Effector memory CD8-positive, alpha-beta T cell (primary cell): ENCODE measurements around the gene ZBTB20.
A peak's percentile ranks its signal among the peaks of the same experiment; 100 is the strongest.
"Not testable (repeated sequence)": the region's sequence is repeated elsewhere in the genome, so short reads cannot be mapped to it uniquely, and the experiment has no call there.

ENCODE experiments used
- ATAC-seq: fragments of 150-1000 bp; cut with Tn5 transposase; replicated peaks from 2 replicates; pipeline ENCODE4 v1.10.0; 2021; ENCODE audit warnings: mild to moderate bottlenecking, moderate library complexity
- DNase-seq, 3 experiments: peaks; one replicate each; pipeline ENCODE4 v3.0.0; 2021
- H3K27ac Mint-ChIP-seq, 2 donors: one replicate each; pipeline ENCODE4 v1.8.0; 2022; ENCODE audit warnings: mild to moderate bottlenecking in 2 of 2, mixed read lengths in 2 of 2, moderate library complexity in 2 of 2
- H3K27me3 Mint-ChIP-seq, 2 donors: one replicate each; pipeline ENCODE4 v1.8.0; 2022; ENCODE audit warnings: mixed read lengths in 2 of 2
- H3K36me3 Mint-ChIP-seq: one replicate; pipeline ENCODE4 v1.8.0; 2022; ENCODE audit warnings: mild to moderate bottlenecking, moderate library complexity, mixed read lengths; ENCODE audit not compliant: insufficient read depth
- H3K4me1 Mint-ChIP-seq, 2 donors: one replicate each; pipeline ENCODE4 v1.8.0; 2022; ENCODE audit warnings: low read depth in 2 of 2, mixed read lengths in 2 of 2
- H3K4me3 Mint-ChIP-seq, 2 donors: one replicate each; pipeline ENCODE4 v1.8.0; 2022; ENCODE audit warnings: mild to moderate bottlenecking in 2 of 2, mixed read lengths in 2 of 2, moderate library complexity in 2 of 2
- H3K9me3 Mint-ChIP-seq, 2 donors: one replicate each; pipeline ENCODE4 v1.8.0; 2022; ENCODE audit warnings: mixed read lengths in 2 of 2

The ZBTB20 gene

DNA sequence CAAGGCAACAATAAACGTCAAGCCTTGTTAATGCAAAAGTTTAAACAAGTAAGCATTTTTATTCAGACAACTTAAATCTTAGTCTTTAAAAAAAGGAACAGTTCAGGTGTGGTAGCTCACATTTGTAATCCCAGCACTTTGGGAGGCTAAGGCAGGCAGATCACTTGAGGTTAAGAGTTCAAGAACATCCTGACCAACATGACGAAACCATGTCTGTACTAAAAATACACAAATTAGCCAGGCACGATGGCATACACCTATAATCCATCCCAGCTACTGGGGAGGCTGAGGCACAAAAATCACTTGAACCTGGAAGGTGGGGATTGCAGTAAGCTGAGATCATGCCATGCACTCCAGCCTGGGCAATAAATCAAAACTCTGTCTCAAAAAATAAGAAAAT lies 19.9 kb downstream of the ZBTB20 start:
- no peaks in the 10 kb centered on the region for H3K9me3 Mint-ChIP-seq
- no peak for ATAC-seq
- peaks cover 4% of the 10 kb centered on the region for H3K36me3 Mint-ChIP-seq
- H3K27me3 Mint-ChIP-seq, result no peaks in the 10 kb centered on the region
- no peak overlapping the region for H3K4me3 Mint-ChIP-seq
- peaks cover 9 to 19% of the 10 kb centered on the region in 2 donors for H3K4me1 Mint-ChIP-seq
- no peak for DNase-seq
- H3K27ac Mint-ChIP-seq, result no peak overlapping the region

GRCh38 chr3:115120597-115120996 lies 26.5 kb downstream of the ZBTB20 start:
- Mint-ChIP-seq H3K4me1 (peaks cover 11 to 24% of the 10 kb centered on the region in 2 donors), H3K4me3 (no peak overlapping the region), H3K36me3 (no peaks in the 10 kb centered on the region), H3K27ac (no peak overlapping the region), H3K27me3 (no peaks in the 10 kb centered on the region), H3K9me3 (no peaks in the 10 kb centered on the region)
- DNase-seq (no peak), ATAC-seq (no peak)

DNA sequence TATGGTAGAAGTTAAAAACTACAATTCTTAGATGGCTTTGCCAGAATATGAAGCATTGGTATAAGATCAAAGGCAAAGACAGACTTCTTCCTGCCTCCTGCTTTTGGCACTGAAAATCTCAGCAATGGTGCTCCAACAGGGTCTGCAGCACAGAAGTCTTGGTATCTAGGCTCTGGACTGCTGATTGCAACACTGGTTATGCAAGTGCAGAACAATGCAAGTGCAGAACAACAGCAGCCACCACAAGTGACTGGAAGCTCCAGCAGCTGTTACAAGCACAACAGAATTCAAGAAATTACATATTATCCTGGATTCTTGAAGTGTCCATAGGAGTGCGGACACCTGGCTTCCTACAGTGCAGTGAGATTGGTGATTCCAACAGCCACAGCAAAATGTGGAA lies 33.7 kb downstream of the ZBTB20 start:
- no peak overlapping the region for H3K4me3 Mint-ChIP-seq
- H3K27ac Mint-ChIP-seq, result no peak overlapping the region
- no peaks in the 10 kb centered on the region for H3K27me3 Mint-ChIP-seq
- DNase-seq (no peak), ATAC-seq (no peak)
- H3K36me3 Mint-ChIP-seq, result peaks cover 5% of the 10 kb centered on the region
- H3K4me1 Mint-ChIP-seq, result peaks cover 4 to 13% of the 10 kb centered on the region in 2 donors
- H3K9me3 Mint-ChIP-seq, result no peaks in the 10 kb centered on the region

GRCh38 chr3:115111632-115112031 lies 35.5 kb downstream of the ZBTB20 start:
- Mint-ChIP-seq H3K36me3 (peaks cover 10% of the 10 kb centered on the region), H3K4me3 (no peak overlapping the region), H3K27me3 (no peaks in the 10 kb centered on the region), H3K9me3 (peaks cover 0 to 3% of the 10 kb centered on the region in 2 donors), H3K4me1 (peaks cover 4 to 12% of the 10 kb centered on the region in 2 donors), H3K27ac (no peak overlapping the region)
- ATAC-seq (no peak), DNase-seq (no peak)

GRCh38 chr3:115110830-115111229 lies 36.3 kb downstream of the ZBTB20 start:
- H3K9me3 Mint-ChIP-seq, result peaks cover 0 to 3% of the 10 kb centered on the region in 2 donors
- H3K27ac Mint-ChIP-seq, result no peak overlapping the region
- H3K4me1 Mint-ChIP-seq, result peaks cover 4 to 9% of the 10 kb centered on the region in 2 donors
- no peaks in the 10 kb centered on the region for H3K27me3 Mint-ChIP-seq
- H3K4me3 Mint-ChIP-seq, result no peak overlapping the region
- H3K36me3 Mint-ChIP-seq, result peaks cover 10% of the 10 kb centered on the region
- DNase-seq, result no peak
- ATAC-seq, result no peak

- not testable (repeated sequence) for H3K4me1 Mint-ChIP-seq
Measured at GRCh38 chr3:115110066-115110465, 37.0 kb downstream of the ZBTB20 start.

DNA sequence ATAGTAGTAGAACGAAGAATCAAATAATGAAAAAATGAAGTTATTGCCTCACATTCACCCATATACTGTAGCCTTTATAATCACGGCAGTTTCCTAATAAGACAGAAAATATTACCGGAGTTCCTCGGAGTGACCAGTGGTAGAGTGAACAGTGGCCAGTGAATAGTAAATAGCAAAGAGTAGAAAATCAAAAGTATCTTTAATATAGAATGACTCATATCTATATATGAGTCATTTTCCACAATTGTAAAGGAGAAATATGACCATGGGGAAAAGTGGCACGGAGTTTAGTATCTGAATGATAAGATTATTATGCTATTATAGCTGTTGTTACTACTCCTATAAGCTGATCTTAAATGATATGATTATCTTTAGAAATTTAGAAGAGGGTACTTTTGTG lies 38.5 kb downstream of the ZBTB20 start:
- no peaks in the 10 kb centered on the region for H3K27me3 Mint-ChIP-seq
- H3K36me3 Mint-ChIP-seq, result peaks cover 10% of the 10 kb centered on the region
- H3K9me3 Mint-ChIP-seq, result peaks cover 0 to 3% of the 10 kb centered on the region in 2 donors
- ATAC-seq (no peak), DNase-seq (no peak)
- H3K27ac Mint-ChIP-seq, result no peak overlapping the region
- H3K4me3 Mint-ChIP-seq, result no peak overlapping the region
- H3K4me1 Mint-ChIP-seq, result peaks cover 4 to 9% of the 10 kb centered on the region in 2 donors

More at GRCh38 chr3:115110066-115110465, 37.0 kb downstream of the ZBTB20 start:
- H3K36me3 Mint-ChIP-seq, H3K27ac Mint-ChIP-seq, ATAC-seq, DNase-seq, H3K27me3 Mint-ChIP-seq, H3K4me3 Mint-ChIP-seq, H3K9me3 Mint-ChIP-seq: not testable (repeated sequence)

DNA sequence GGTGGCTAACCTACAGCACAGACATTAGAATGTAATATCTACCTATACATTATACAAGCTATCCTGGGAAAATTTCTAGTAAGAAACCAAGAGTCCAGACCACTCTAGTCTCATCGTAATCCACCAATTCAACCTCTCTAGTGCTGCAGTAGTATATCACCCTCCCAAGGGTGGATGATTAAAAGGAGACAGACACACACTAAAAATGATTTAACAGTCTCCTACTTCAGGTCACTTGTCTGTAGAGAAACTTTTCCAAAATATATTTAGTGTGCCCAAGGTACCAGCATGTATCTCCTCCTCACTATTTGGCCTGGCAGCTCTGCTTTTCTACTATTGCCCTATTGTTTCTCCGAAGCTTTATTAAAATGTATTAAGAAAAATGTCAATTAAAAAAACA lies 45.0 kb downstream of the ZBTB20 start:
- Mint-ChIP-seq H3K9me3 (no peaks in the 10 kb centered on the region), H3K27me3 (no peaks in the 10 kb centered on the region), H3K4me1 (peaks cover 12 to 29% of the 10 kb centered on the region in 2 donors), H3K36me3 (peaks cover 7% of the 10 kb centered on the region), H3K27ac (no peak overlapping the region), H3K4me3 (no peak overlapping the region)
- DNase-seq, result no peak
- no peak for ATAC-seq

DNA sequence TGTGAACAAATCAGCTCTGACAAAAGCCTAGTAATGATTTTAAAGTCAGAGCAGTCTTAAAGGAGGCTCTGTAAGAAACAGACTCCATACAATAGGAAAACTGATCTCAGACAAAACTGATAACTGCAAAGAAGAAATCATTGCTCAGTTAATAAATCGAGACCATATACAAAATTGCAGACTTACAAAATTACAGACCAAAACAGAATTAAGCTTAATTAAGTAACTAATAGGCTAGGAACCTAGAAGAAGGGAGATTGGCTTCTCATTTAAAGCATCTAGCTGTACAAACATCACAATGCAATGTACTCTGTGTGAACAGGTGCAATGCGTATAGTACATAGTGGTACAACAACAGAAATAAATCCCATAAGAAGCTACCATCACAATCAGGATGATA lies 46.3 kb downstream of the ZBTB20 start:
- no peaks in the 10 kb centered on the region for H3K27me3 Mint-ChIP-seq
- ATAC-seq (no peak), DNase-seq (no peak)
- no peaks in the 10 kb centered on the region for H3K9me3 Mint-ChIP-seq
- peaks cover 7% of the 10 kb centered on the region for H3K36me3 Mint-ChIP-seq
- H3K4me3 Mint-ChIP-seq, result peak overlapping the region; percentile 54 to 79
- H3K27ac Mint-ChIP-seq, result peak overlapping the region; percentile 78 to 94
- H3K4me1 Mint-ChIP-seq, result peaks cover 12 to 29% of the 10 kb centered on the region in 2 donors

DNA sequence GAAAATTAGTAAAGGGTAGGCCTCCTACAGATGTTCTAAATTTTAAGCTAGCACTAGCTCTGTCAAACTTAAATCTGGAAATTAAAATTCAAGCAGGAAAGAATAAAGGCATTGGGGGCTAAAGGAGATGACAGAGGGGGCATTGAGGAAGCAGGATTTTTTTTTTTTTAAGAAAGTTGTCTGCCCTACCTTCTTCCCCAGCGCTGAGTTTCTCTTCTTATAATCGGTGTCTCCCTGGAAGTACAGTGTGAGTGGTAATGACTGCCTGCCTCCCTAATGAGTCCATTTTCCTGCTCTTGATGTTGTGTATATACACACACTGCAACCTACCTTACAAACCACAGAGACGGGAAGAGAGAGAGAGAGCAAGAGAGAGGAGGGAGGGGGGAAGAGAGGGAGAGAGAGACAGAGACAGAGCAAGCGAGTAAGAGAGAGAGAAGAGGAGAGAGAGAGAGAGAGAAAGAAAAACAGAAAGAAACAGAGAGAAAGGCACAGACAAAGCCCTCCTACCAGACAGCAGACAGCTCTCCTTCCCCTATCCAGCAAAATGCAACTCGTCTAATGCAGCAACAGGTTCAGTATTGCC lies 47.0 kb downstream of the ZBTB20 start:
- Mint-ChIP-seq H3K27ac (peak overlapping the region; percentile 78 to 94), H3K27me3 (no peaks in the 10 kb centered on the region), H3K4me1 (peaks cover 12 to 29% of the 10 kb centered on the region in 2 donors), H3K36me3 (peaks cover 7% of the 10 kb centered on the region), H3K9me3 (no peaks in the 10 kb centered on the region), H3K4me3 (peak overlapping the region; percentile 54 to 79)
- peak; percentile 90 for ATAC-seq
- DNase-seq, result peak; percentile 6 to 15 (median 11)

GRCh38 chr3:115099134-115099985 lies 47.7 kb downstream of the ZBTB20 start:
- H3K4me3 Mint-ChIP-seq, result peak overlapping the region; percentile 54 to 79
- DNase-seq (no peak), ATAC-seq (no peak)
- H3K4me1 Mint-ChIP-seq, result peaks cover 12 to 29% of the 10 kb centered on the region in 2 donors
- H3K9me3 Mint-ChIP-seq, result no peaks in the 10 kb centered on the region
- H3K27ac Mint-ChIP-seq, result peak overlapping the region; percentile 78 to 94
- peaks cover 7% of the 10 kb centered on the region for H3K36me3 Mint-ChIP-seq
- H3K27me3 Mint-ChIP-seq, result no peaks in the 10 kb centered on the region

- peaks cover 13 to 35% of the 10 kb centered on the region in 2 donors for H3K4me1 Mint-ChIP-seq
Measured at GRCh38 chr3:115098354-115099073, 48.6 kb downstream of the ZBTB20 start.

DNA sequence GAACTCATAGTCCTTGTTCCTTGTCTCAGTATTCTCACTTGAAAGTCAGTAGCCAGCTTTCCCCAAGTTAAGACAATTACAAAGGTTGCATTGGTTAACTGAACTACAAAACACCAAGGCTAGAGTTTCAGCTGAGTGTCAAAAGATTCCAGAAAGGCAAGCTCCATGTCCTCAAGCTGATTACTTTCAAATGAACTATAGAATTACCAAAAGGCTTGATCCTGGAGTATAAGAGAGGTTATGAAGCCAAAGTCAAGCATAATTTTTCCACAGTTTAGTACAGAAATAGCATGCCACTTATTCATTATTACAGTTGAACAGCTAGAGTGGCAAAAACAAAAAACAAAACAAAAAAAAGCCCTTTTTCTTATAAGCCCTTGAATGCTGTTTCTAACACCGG lies 51.9 kb downstream of the ZBTB20 start:
- Mint-ChIP-seq H3K27ac (no peak overlapping the region), H3K4me1 (peaks cover 9 to 22% of the 10 kb centered on the region in 2 donors), H3K27me3 (no peaks in the 10 kb centered on the region), H3K36me3 (peaks cover 5% of the 10 kb centered on the region), H3K9me3 (no peaks in the 10 kb centered on the region), H3K4me3 (no peak overlapping the region)
- DNase-seq, result no peak
- ATAC-seq, result no peak

More at GRCh38 chr3:115098354-115099073, 48.6 kb downstream of the ZBTB20 start:
- Mint-ChIP-seq H3K27ac (no peak overlapping the region), H3K4me3 (no peak overlapping the region), H3K36me3 (peaks cover 7% of the 10 kb centered on the region), H3K9me3 (no peaks in the 10 kb centered on the region), H3K27me3 (no peaks in the 10 kb centered on the region)
- ATAC-seq (no peak), DNase-seq (no peak)
